ENCODE results near the gene NRXN3.

The NRXN3 gene

GRCh38 chr14:79325557-79325956 is 1155.4 kb downstream of the NRXN3 start:
- DNase-seq: no peak

DNA sequence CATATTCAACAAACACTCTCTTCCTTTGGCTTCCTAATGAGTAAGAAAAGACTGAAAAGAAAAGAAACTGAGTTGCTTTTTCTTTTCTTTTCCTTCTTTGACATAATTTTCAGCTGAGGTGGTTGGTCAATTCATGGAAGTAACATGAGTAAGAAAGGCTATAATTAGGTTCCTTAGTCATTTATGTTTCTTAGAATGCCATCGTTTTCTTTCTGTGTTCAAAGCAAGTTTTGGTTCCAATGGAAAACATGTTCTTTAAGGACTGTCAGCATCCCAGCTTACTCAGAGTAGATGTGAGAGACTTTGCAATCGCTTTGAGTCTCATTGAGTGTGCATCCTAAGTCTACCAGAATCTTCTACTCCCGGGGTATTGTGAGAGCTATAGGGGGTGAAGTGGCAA is 1158.7 kb downstream of the NRXN3 start:
- DNase-seq: no peak

DNA sequence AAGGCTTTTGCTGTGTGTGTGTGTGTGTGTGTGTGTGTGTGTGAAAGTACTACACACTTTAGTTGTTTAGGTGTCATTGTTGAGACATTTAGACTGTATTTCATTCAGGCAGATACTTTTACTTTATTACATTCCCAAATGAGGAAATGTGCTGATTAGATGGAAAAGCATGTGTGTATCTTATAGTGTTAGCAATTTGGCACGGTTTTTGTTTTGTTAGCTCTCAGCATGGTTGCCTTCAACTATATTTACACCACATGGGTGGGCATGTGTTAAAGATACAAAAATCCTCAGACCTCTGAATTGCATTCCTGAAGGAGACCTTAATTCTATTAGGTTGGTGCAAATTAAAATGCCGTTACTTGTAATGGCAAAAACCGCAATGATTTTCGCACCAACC is 1161.7 kb downstream of the NRXN3 start:
- no peak for DNase-seq

- DNase-seq: no peak
These were observed 1162.5 kb downstream of the NRXN3 start for GRCh38 chr14:79332504-79333197.

- no peak for DNase-seq
These were observed 1163.0 kb downstream of the NRXN3 start for GRCh38 chr14:79333198-79333546.

DNA sequence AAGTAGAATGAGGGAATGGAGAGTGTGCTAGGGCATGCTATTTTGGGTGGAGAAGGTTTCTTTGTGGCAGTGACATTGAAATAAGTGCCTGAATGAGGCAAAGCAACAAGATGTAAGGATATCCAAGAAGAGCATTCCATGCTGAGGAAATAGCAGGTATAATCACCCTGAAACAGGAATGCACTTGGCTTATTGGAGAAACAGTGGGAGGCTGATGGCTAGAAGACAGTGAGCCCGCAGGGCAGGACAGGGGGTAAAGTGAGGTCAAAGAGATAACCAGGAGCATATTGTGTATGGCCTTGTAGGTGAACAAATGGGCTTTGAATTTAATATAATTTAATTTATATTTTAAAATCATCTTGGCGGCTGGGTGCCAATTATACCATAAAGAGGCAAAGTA is 1164.1 kb downstream of the NRXN3 start:
- no peak for DNase-seq

DNA sequence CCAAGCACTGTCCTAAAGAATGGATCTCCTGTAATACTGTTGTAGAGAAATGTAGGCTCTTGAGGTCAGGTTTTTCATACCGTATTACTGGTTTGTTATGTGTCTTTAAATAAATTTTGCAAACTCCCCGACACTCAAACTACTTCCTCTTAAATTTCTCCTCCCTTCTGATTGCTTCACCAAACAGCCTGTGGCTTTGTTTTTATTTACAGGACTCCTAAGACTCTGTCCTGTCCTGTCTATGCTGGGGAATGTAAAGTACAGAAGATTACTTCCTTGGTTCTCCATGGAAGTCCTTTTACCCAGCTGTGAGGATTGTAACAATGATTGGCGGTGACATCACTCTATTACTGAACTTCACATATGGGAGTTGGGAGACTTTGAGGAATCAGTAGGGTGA is 1167.6 kb downstream of the NRXN3 start:
- DNase-seq: no peak

DNA sequence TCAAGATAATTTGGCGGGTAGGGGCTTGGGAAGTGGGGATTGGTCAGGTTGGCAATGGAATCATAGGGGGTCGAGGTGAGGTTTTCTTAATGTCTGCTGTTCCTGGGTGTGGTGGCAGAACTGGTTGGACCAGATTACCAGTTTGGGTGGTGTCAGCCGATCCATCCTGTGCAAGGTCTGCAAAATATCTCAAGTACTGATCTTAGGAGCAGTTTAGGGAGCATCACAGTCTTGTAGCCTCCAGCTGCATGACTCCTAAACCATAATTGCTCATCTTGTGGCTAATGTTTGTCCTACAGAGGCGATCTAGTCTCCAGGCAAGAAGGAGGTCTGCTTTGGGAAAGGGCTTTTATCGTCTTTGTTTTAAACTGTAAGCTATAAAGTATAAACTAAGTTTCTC is 1172.8 kb downstream of the NRXN3 start:
- no peak for DNase-seq

GRCh38 chr14:79351011-79351410 is 1180.8 kb downstream of the NRXN3 start:
- DNase-seq: no peak

- DNase-seq: no peak
These were observed 1182.0 kb downstream of the NRXN3 start for GRCh38 chr14:79352076-79352630.

- DNase-seq: no peak
These were observed 1184.2 kb downstream of the NRXN3 start for GRCh38 chr14:79354336-79354735.

GRCh38 chr14:79356040-79356439 is 1185.9 kb downstream of the NRXN3 start:
- no peak for DNase-seq

- no peak for DNase-seq
These were observed 1187.1 kb downstream of the NRXN3 start for GRCh38 chr14:79357307-79357706.

GRCh38 chr14:79363291-79363690 is 1193.1 kb downstream of the NRXN3 start:
- DNase-seq: no peak

GRCh38 chr14:79369359-79370332 is 1199.5 kb downstream of the NRXN3 start:
- no peak for DNase-seq

DNA sequence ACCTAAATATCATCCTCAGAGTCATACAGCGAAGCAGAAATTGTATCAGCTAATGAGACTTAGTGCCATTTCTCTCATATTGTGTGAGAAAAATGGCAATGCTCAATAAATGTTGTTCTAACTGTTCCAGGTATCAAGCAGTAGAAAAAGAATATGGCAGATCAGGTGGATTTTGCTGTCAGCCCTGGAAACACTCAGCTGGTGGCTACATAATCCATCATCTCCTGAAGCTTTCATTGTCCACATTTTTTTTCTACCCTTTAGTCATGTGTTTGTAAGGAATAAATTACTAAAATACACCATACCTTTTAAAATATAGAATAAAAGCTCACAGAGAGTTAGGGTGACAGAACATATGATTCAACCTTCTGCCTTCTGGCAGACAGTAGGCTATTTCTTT is 1200.8 kb downstream of the NRXN3 start:
- DNase-seq: no peak

GRCh38 chr14:79373451-79373850 is 1203.3 kb downstream of the NRXN3 start:
- no peak for DNase-seq

- DNase-seq: no peak
These were observed 1205.2 kb downstream of the NRXN3 start for GRCh38 chr14:79375356-79375755.

DNA sequence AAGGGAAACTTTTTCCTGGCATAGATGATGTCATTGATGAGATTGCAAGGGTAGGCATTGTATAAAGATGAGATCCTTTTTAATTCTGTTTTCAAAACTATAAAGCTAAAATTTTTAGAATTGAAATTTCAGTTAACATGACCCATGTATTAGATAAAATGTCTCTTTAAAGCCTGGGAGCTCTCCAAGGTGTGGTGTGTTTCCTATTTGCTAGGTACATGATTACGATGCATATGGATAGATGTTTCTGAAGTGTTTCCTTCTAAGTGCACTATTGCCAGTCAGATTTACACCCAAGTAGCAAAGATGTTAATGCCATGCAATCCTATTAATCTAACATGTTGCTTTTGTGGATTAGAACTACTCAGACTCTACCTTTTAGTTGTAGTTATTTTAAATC is 1206.4 kb downstream of the NRXN3 start:
- DNase-seq: no peak

DNA sequence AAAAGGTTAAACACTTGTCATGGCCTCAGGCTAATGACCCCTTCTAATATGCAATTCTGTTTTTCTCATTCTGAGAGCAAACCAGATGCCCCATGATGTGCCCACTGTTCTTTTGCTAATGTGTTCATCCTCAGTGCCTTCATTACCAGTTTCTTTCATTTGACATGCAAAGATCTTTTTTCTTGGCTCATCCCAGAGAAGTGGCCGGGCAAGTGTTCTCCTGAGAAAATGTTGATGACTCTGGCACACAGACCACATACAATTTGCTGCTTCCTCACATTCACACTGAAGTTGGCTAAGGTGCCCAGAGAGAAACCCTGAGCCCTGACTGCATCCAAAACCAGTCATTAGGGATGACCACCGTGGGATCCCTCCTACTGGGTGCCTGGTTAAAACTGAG is 1207.8 kb downstream of the NRXN3 start:
- DNase-seq: no peak

GRCh38 chr14:79379266-79379665 is 1209.1 kb downstream of the NRXN3 start:
- DNase-seq: no peak

- DNase-seq: no peak
These were observed 1212.9 kb downstream of the NRXN3 start for GRCh38 chr14:79383031-79383430.

DNA sequence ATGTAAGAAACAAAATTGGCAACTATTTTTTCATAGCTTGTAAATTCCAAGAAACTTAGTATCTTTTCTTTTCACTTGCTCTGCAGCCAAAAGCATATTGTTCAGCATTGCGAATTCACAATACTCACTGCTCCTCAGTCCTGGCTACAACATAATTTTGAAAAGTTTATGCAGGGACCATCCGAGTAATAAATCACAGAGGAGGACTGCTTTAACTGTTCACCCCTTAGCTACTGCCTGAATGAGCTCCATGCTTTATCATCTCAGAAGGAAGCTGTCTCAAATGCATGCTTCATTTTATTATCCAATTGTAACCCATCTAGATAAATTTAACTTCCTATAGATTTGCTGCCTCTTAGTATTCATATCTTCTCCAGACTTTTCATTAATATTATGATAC is 1213.3 kb downstream of the NRXN3 start:
- DNase-seq: no peak

DNA sequence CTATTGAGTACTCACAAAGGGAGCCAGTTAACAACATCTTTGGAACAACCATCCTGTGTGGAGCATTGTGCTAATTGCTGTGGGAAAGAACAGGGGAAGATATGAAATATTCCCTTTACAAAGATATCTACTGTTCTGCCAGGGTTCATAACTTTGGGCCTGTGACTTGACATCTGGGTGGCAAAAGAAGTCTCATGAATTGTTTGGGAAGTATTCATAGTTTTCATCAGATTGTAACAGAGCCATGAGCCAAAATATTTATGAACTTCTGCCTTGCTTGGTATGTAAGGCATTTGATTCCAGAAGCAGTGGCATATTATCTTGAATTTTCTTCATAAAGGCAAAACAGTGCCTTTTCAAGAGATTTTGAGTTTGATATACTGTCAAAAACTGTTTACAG is 1224.9 kb downstream of the NRXN3 start:
- DNase-seq: no peak
